GM23338 (cell line): ENCODE results near the gene UNC13D.

Experiments used
- CREB1 ChIP-seq: fragments of 250-450 bp; sonication (Bioruptor Pico); IDR thresholded peaks from 2 replicates; pipeline ENCODE4 v1.5.0; 2020; ENCODE audit warnings: low read depth, mild to moderate bottlenecking, moderate library complexity
- CTCF ChIP-seq, 2 experiments: fragments of 200-600 bp in 1 of 2; sonication (generic) in 1 of 2; conservative IDR thresholded peaks; 2 replicates each; pipeline versions ENCODE4 v1.5.1 to v1.6.1; 2016 to 2017; ENCODE audit warnings: antibody characterized with exemption in 2 of 2, low read depth in 2 of 2, mild to moderate bottlenecking in 2 of 2, moderate library complexity in 1 of 2
- ETS1 ChIP-seq: IDR thresholded peaks from 2 replicates; pipeline ENCODE4 v1.6.1; 2016; ENCODE audit warnings: antibody characterized with exemption
- EZH2 ChIP-seq: fragments of 200-600 bp; sonication (generic); IDR thresholded peaks from one replicate; pipeline ENCODE4 v1.8.0; 2017; ENCODE audit warnings: antibody characterized with exemption, mild to moderate bottlenecking, low read depth; ENCODE audit not compliant: unreplicated experiment
- EZH2phosphoT487 ChIP-seq: fragments of 200-600 bp; sonication (generic); IDR thresholded peaks from one replicate; pipeline ENCODE4 v1.8.1; 2018; ENCODE audit warnings: antibody characterized with exemption; ENCODE audit not compliant: unreplicated experiment
- JUNB ChIP-seq: IDR thresholded peaks from one replicate; pipeline ENCODE4 v1.6.1; 2016; ENCODE audit warnings: antibody characterized with exemption; ENCODE audit not compliant: unreplicated experiment
- NANOG ChIP-seq: IDR thresholded peaks from 2 replicates; pipeline ENCODE4 v1.6.1; 2016; ENCODE audit warnings: antibody characterized with exemption, borderline replicate concordance
- POLR2AphosphoS5 ChIP-seq: IDR thresholded peaks from 2 replicates; pipeline ENCODE4 v1.6.1; 2016; ENCODE audit warnings: antibody characterized with exemption, low read depth
- REST ChIP-seq: IDR thresholded peaks from one replicate; pipeline ENCODE4 v1.6.1; 2018; ENCODE audit warnings: antibody characterized with exemption; ENCODE audit not compliant: unreplicated experiment
- STAT1 ChIP-seq: IDR thresholded peaks from one replicate; pipeline ENCODE4 v1.6.1; 2016; ENCODE audit warnings: antibody characterized with exemption; ENCODE audit not compliant: unreplicated experiment
- ZNF114 ChIP-seq: fragments of 250-450 bp; sonication (Bioruptor Pico); IDR thresholded peaks from 2 replicates; pipeline ENCODE4 v1.5.0; 2020; ENCODE audit warnings: mild to moderate bottlenecking, moderate library complexity
- ZNF331 ChIP-seq: fragments of 250-450 bp; sonication (Bioruptor Pico); IDR thresholded peaks from 2 replicates; pipeline ENCODE4 v1.5.0; 2020; ENCODE audit warnings: low read depth, mild to moderate bottlenecking, moderate library complexity
- ZNF462 ChIP-seq: fragments of 250-450 bp; sonication (Bioruptor Pico); IDR thresholded peaks from 2 replicates; pipeline ENCODE4 v1.5.0; 2020; ENCODE audit warnings: mild to moderate bottlenecking, moderate library complexity

- TF ChIP-seq CTCF (conservative IDR thresholded peaks at IDR 0.05; ENCODE audit: low read depth in 2 of 2) (no peak), EZH2 (no peak), POLR2AphosphoS5 (no peak), REST (no peak), ZNF331 (no peak), ZNF462 (CRISPR knock-in tag) (no peak), STAT1 (no peak), ETS1 (no peak), EZH2phosphoT487 (no peak), JUNB (no peak), CREB1 (CRISPR knock-in tag) (no peak), ZNF114 (no peak), NANOG (no peak)
Observed at GRCh38 chr17:75839942-75840798, 4.0 kb downstream of the UNC13D start.
